HCEC 1CT (cell line): Measurements from ENCODE around the gene C3orf20.

Experiments used
- DNase-seq: peaks from one replicate; pipeline ENCODE4 v3.0.0-alpha.2; 2017

C3orf20 gene

DNA sequence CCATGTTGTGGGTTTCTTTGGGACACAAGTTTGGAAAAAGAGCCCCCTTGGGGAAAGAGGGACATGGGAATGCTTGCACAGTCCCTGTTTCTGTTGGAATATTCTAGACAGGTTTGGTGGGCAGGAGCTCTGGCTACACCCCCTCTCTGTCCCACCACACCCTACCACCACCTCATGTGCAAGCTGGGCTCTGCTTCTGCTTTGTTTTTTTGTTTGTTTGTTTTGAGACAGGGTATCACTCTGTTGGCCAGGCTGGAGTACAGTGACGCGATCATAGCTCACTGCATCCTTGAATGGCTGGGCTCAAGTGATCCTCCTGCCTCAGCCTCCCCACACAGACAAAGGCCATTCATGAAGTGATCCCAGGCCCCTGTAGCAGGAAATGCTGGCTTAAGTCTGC, 86.9 kb downstream of the C3orf20 start:
- DNase-seq: no peak

DNA sequence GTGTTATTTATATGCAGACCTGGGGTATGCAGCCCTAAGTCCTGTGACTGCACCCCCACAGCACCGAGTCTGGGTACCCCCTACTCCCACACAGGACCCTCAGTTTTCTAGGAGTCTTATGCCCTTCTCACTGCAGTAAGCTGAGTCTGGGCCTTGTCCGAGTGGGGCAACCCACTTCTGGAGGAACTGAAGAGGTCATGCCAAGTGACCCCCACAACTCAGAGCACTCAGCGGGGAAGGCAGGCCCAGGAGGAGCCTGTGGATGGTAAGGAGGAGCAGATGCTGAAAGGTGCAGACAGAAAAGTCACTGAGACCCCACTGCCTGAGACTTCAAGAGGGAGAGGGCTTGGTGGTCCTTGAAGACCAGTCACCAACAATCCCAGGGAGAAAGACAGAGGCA, 87.8 kb downstream of the C3orf20 start:
- DNase-seq: no peak

DNA sequence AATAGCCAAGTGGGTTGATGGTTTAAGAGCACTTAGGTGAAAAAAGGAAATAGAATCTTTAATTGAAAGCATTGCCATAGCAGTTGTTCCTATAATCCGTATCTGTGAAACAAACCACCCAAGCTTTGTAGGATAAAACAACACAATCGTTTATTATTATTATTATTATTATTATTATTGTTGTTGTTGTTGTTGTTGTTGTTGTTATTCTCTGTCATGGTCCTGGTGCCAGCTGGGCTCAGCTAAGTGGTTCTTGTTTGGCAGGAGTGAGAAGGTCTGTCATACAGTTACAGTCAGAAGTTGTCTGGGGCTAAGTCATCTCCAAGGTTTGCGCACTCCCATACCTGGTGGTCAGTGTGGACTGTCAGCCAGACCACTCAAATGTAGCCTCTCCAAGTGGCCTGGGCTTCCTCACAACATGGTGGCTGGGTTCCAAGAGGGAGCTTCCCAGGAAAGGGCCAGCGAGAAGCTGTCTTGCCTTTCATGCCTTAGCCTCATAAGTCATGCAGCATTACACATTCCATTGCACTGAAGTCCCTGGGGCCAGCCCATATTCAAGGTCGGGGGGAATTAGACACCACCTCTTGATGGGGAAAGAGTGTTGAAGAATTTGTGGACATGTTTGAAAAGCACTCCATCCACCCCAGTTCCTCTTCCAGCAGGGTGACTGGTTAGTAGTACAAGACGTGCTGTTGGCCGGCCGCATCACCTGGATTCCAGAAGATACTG, 89.6 kb downstream of the C3orf20 start:
- DNase-seq: no peak

DNA sequence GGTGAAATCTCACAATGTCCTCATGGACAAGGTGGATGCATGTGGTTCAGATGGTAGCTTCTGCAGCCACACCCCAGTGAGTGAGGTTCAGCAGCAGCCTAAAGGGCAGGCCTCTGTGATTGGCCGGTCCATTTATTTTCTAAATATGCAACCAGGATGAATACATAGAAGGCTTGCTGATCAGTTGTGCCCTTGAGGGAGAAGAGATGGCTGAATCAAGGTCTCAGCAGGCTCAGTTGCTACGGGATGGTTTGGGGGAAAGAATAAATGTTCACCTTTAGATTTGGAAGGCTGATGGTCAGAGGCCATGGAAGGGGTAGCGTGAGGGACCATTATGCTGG, 90.1 kb downstream of the C3orf20 start:
- DNase-seq: no peak

DNA sequence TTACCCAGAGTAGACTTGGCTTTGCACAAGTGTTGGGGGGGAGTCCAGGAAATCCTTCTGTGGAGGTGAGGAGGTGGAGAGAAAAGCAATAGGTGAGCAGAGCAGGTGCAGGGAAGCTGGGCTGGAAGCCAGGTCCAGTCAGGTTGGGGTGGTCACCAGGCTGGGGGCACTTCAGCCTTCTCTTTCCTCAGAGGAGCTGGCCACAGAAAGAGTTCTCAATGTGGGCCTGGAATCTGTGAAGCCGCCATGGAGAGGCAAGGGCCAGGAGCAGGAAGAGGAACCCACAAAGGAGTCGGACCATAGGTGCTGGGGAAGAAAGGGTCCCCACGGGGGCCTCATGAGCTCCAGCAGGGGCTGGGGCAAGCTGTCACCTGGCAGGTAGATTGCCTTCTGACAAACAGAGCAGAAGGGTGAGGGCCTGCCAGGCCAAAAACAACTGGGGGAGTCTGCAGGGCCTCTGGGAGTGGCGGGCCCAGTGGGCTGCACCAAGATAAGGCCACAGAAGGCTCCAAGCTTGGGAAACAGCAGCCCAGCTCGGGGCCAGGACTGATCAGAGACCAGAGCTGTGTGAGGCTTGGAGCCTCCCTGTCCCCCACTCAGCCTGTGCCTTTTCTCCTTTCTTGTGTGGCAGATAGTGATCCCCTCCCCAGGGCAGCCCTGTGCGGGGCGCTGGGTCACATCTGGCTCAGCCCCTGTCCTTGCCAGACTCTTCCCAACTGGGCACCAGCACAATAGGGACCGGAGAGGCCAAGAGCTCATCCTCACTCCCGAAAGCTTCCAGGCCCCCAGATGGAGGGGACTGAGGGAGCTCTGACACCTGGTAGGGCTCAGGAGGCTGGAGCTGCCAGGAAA, 90.9 kb downstream of the C3orf20 start:
- DNase-seq: no peak

DNA sequence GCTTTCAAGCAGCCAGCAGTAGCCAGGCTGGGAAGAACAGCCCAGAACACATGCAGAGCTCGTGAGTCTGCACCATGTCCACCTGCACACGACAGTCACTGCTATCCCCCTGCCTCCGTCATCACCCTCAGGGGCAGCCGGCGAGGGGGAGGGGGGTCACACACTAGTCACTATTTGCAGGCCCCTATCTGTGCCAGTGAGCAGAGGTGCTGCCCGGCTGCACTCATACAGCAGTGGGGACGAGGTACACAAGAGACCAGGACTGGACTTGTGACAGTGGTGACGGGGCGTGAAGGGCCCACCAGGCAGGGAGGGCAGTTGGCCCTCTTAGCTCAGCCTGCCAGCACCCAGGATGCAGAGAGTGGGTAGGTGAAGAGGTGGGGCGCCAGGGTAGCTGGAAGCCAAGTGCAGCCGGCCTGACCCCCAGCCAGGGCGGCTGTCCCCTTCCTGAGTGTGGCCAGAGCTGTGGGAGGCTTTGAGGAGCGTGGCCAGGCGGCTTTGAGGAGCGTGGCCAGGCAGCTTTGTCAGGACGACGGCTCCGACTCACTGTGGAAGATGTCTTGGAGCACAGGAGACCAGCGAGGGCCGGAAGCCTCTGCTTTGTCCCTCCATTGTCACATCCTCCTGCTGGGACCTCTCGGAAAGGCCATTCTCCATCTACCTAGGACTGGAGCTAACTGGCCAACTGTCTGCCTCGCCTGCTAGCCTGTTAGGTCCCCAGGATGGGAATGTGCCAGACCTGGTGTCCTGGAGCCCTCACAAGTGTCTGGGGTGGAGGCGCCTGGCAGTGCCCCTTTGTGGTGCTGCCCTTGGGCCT, 91.7 kb downstream of the C3orf20 start:
- DNase-seq: no peak

DNA sequence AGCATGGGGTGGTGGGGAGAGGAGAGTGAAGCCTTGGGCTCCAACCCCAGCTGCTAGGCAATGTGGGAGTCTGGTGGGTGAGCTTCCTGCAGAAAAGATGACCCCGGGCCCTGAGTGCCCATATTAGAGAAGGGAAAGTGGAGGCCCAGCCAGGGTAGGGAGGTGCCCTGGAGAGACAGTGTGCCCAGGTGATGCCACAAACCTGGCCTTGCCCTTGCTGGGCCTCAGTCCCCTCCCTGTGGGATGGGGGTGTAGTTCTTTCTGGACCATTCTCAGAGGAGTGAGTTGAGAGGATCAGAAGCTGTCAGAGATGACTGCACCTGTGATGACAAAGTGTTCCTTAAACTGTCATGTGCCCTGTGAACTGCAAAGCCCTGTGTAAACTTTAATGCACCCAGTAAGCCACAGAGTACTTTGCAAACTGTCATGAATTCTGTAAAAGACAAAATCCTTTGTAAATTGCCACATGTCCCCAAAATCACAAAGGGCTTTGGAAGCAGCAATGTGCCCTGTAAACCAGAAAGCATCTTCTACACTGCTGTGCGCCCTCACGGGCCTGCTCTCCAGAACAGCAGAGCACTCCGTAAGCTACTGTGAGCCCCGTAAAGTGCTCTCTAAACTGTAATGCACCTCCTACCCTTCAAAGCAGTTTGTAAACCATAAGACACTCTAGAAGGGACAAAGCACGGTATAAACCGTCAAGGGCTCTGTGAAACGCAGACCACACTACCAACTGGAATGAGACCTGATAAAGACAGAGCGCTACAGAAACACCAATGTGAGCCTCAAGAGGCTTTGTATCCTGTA, 92.5 kb downstream of the C3orf20 start:
- no peak for DNase-seq

DNA sequence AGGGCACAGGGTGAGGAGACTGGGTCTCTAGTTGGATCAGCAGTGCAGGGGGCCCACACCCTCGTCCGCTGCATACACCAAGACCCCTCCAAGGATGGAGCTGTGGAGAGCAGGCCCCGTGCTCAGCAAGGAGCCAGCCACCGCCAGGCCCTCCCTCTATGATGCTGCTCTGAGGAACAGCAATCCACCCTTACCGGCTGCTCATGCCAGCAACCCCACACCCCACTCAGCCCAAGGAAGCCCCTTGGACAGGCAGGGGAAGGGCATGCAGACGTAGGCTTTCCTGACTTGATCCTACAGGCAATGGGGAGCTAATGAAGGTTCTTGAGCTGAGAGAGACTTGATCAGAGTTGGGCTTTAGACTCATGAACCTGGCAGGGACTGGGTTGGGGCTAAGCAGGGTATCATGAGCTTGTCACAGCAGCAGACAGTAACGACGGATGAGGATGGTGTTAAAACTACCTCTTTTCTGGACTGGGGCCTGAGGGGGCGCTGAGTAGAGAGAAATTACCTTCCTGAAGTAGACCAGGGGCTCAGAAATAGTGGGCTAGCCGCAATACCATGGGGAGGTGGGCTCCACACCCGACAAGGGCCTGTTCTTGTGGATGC, 93.3 kb downstream of the C3orf20 start:
- DNase-seq: no peak

DNA sequence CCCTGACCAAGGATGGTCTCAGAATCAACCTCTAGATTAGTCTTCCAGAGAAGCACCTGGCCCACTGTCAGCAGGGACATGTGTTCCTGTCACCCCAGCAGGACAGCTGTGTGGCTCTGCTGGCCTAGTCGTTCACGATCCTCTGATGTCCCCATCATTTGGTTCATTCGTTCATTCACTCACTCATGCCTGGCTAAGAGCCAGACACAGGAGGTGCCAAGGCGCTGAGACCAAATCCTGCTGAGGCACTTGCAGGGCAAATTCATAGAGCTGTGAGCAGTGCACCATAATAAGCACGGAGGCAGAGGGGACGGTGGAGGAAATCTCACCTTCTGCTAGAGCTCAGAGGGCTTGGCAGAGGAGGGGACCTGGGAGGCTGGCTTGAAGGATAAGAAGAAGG, 93.9 kb downstream of the C3orf20 start:
- DNase-seq: no peak

DNA sequence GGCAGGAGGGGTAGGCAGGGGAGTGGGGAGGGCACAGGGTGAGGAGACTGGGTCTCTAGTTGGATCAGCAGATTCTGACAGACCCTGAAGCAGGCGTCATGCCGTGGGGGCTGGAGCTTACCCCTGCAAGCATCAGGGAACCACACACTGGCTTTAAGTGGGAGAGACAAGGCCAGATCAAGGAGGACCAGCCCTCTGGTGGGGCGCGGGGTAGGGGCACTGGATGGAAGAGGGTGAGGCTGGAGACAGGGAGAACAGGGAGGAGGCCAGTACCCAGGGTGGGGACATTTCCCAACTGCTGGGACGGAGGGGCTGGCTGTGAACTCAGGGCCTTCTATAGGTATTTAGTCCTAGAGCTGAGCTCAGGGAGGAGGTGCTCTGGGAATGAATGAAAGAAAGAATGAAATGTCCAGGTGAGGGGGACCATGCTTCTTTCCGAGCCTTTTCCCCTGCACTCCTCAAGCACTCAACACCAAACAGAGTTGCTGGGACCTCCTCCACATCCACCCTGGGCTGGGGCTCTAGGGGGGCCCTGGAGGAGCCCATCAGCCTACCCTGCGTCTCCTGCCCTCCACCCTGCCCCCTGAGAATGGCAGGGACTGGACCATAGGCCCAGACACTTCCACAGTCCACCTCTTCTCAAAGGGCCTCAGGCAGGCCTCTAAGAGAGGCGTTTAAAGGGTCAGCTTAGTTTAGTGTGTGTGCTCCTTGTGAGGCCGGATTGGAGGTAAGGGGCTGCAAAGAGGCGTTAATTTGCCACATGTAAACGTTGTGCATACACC, 94.8 kb downstream of the C3orf20 start:
- DNase-seq: no peak

DNA sequence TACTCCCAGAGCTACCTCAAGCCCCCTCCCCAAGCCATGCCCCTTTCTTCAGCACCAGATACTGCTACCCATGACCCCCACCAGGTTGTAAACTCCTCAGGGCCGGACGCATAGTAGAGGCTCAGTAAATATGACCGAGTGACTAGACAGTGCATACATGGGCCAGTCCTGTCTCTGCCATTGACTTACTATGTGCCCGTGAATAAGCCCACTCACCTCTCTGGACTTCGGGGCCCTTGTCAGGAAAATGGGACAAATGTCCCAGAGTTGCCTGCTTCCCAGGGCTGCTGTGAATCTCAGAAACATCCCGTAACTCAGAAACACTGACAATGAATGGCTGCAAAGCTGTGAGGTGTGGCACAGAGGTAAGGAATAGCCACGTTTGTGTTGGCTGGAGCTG, 95.7 kb downstream of the C3orf20 start:
- DNase-seq: no peak

DNA sequence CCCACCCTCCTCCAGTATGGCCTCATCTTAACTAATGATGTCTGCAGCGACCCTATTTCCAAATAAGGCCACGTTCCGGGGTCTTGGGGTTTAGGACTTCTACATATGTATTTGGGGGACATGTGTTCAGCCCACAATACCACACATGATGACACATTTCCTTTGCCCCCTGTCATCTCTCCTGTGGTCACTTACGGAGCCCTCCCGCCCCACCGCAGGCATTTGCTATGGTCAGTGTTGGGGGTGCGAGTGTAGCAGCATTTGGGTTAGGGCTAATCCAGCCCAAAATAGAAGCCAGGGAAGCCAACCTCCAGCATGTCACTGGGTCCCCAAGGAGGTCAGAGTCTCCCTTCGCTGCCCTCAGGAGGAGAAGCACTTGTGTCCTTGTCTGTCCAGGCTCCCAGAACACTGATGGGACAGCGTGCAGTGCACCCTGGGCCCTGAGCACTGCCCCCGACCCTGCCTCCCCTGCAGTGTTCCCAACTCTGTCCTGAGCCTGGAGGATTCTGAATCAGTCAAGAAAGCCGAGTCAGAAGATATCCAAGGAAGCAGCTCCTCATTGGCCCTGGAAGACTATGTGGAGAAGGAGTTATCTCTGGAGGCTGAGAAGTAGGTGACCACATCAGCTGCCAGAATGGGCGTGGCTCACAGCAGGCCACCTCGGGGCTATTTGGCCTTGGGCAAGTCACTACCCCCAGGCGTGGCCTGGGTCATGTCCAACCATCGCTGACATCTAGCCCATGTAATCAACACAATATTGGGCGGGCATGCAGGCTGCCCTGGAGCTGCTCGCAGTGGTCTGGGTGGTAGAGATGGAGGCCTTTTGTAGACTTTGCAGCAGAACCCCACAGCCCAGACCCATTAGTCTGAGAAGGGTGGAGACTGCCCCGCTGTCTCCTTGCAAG, 96.9 kb downstream of the C3orf20 start:
- DNase-seq: no peak

DNA sequence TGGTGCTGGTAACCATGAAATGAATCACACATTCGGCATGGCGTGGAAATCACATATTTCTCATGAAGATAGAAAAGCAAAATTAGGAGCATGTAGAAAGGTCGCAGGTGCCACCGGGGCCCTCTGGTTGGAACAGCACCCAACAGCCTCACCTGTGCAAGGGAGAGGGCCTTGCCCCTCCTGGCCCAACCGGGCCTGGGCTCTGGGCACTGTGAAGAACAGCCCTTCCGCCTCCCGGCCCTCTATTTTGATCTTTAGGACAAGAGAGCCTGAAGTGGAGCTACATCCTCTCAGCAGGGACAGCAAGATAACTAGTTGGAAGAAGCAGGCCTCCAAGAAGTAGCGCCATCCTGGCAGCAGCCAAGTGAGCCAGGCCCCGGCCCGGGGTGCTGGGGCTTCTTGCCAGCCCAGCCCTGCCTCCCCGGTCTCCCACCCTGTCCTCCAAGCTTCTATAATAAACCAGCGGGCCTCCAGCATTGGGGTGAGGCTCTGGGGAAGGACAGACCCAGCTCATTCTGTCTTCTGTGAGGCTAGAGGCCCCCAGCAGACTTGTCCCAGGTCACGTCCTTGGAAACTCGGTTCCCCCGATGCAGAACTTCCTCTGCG, 97.7 kb downstream of the C3orf20 start:
- DNase-seq: no peak

DNA sequence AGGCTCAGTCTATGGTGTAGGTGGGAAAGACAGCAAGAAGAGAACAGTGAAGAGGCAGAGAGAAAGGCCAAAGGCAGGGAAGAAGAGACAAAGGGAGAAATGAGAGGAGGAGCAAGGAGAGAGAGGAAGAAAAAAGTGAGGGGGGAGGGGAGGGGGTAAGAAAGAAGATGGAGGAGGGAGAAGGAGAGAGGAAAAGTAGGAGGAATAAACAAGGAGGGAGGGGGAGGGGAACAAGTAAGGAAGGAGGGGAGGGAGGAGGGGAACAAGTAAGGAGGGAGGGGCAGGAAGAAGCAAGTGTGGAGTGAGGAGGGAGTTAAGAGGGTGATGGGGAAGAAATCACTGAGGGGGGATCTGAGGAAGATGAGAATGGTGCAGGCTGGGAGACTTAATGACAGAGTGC, 98.3 kb downstream of the C3orf20 start:
- no peak for DNase-seq

DNA sequence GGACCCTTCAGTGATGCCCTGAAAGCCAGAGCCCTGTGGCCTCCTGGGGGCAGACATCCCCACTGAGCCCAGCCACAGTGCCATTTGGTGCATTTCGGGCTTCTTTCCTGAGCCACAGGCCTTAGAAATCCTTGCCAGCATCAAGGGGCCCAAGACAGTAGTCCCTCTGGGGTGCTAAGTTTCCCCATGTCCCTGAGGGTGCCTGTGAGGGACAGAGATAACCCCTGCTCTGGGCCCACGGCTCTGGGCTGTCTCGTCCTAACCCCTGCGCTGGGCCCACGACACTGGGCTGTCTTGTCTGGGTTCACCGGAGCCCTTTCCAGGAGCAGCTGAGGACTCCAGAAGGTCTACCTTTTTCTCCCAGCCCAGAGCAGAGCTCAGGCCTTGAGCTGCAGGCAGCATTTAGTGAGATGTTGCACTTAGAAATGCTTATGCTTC, 98.8 kb downstream of the C3orf20 start:
- no peak for DNase-seq

DNA sequence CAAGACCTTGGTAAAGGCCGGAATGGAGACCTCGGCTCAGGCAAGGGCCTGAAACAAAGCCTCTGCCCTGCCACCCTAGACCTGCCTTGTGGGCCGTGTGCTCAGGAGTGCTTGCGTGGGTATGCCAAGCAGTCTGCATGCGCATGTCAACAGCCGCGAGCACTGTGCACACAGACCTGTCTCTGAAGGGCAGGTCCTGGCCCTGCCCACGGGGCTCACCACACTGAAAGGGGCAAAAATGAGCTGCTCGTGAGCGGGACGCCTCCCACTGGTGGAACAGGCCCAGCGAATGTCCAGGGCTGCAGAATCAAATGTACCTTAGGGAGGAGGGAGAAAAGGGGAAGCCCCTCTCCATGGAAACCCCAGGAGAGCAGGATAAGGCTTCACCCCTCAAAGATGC, 99.5 kb downstream of the C3orf20 start:
- no peak for DNase-seq

DNA sequence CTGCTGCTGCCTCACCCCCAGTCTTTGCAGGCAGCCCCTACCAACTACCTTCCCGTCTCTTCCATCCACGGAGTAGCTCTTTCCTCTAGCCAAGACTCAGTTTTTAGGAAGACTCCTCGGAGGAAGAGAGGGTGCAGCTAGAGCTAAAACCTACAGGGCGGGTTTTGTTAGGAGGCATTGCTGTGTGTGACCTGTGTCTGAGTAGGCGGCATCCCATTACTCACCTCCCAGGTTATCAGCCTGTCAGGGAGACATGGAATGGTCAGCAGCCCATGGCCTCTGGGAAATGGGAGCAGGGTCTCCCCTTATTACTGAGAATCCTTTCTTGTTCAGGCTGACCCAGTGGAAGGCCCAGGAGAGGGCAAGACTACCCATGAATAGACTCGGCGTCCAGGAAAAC, 100.1 kb downstream of the C3orf20 start:
- no peak for DNase-seq

DNA sequence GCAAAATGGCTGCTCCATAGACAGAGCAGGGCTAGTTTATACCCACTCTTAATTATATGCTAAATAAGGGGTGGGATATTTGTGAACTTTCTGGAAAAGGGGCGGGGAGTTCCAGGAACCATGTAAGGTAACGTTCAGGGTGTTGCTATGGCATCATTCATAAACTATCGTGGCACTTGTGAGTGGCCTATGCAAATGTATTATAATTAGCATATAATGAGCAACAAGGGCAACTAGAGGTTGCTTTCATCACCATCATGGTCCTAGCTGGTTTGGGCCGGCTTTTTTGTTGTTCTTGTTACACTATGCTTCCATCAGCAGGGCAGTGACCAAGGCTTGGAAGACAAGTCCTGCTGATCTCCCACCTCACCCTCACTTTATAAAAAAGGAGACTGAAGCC, 100.6 kb downstream of the C3orf20 start:
- DNase-seq: no peak

DNA sequence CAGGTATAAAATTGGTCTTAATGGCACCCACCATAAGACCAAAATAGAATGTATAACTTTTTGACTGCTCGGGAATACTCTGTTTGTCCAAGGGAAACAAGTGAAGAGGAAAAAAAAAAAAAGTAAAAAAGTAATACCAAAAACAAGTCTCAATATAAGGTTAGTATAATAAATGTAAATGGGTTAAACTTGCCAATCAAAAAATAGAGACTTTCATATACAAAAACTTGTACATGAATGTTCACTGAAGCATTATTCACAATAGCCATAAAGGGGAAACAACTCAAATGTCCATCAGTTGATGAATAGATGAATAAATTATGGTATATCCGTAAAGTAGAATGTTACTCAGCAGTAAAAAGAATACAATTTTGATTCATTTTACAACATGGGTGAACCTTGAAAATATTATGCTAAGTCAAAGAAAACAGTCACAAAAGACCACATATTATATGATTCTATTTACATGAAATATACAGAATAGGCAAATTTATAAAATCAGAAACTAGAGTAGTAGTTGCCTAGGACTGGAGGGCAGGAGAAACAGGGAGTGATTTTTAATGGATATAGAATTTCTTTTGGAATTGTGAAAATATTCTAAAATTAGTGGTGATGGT, 104.2 kb downstream of the C3orf20 start:
- DNase-seq: no peak
